ENCODE results near the gene ATP6V0E2. TPM values are rescaled to one million over a fixed set of nuclear protein-coding genes. Genes with fewer than 3 reads are reported as not detected.
"Not testable (repeated sequence)": the region's sequence is repeated elsewhere in the genome, so short reads cannot be mapped to it uniquely, and the experiment has no call there.

ATP6V0E2 gene
- 10 to 100 TPM; 66.3 to 69.8 TPM for total RNA-seq

GRCh38 chr7:149873074-149873969, at the start of gene ATP6V0E2:
ATP6V0E2 (plus strand) TSS chr7:149873969; CDS start chr7:149874066, 97 bp downstream.
- ChIA-PET CTCF (no interaction called here), POLR2A (no interaction called here)

- ChIA-PET POLR2A (no interaction called here), CTCF (no interaction called here)
These were observed 49.4 kb upstream of the ATP6V0E2 start for GRCh38 chr7:149824301-149824741.

GRCh38 chr7:149824748-149825566, 48.8 kb upstream of the ATP6V0E2 start:
- POLR2A ChIA-PET, result no interaction called here

GRCh38 chr7:149825567-149826343, 48.0 kb upstream of the ATP6V0E2 start:
- CTCF ChIA-PET, result no interaction called here

More at GRCh38 chr7:149824748-149825566, 48.8 kb upstream of the ATP6V0E2 start:
- CTCF ChIA-PET, result no interaction called here

GRCh38 chr7:149826344-149827088, 47.3 kb upstream of the ATP6V0E2 start:
- ChIA-PET CTCF (interaction anchor here (0.6 kb wide), 1 partner anchor 102 kb away, joined by 3 read pairs; no protein-coding TSS in a partner anchor), POLR2A (no interaction called here)

More at GRCh38 chr7:149825567-149826343, 48.0 kb upstream of the ATP6V0E2 start:
- POLR2A ChIA-PET, result no interaction called here

- ChIA-PET POLR2A (no interaction called here), CTCF (interaction anchor here (0.6 kb wide), 1 partner anchor 102 kb away, joined by 3 read pairs; no protein-coding TSS in a partner anchor)
These were observed 46.4 kb upstream of the ATP6V0E2 start for GRCh38 chr7:149827089-149827981.

GRCh38 chr7:149828357-149829309, 45.1 kb upstream of the ATP6V0E2 start:
- ChIA-PET POLR2A (no interaction called here), CTCF (no interaction called here)

- POLR2A ChIA-PET, CTCF ChIA-PET: not testable (repeated sequence)
These were observed 43.2 kb upstream of the ATP6V0E2 start for GRCh38 chr7:149830527-149830926.

GRCh38 chr7:149830997-149831740, 42.6 kb upstream of the ATP6V0E2 start:
- CTCF ChIA-PET, result no interaction called here

GRCh38 chr7:149831741-149832219, 42.0 kb upstream of the ATP6V0E2 start:
- ChIA-PET POLR2A (no interaction called here), CTCF (no interaction called here)

More at GRCh38 chr7:149830997-149831740, 42.6 kb upstream of the ATP6V0E2 start:
- POLR2A ChIA-PET, result no interaction called here

GRCh38 chr7:149832332-149833041, 41.3 kb upstream of the ATP6V0E2 start:
- POLR2A ChIA-PET, result no interaction called here
- CTCF ChIA-PET, result no interaction called here

GRCh38 chr7:149833495-149834130, 40.2 kb upstream of the ATP6V0E2 start:
- CTCF ChIA-PET, result no interaction called here
- POLR2A ChIA-PET, result no interaction called here

GRCh38 chr7:149834601-149835000, 39.2 kb upstream of the ATP6V0E2 start:
- ChIA-PET POLR2A (no interaction called here), CTCF (no interaction called here)

GRCh38 chr7:149836434-149836833, 37.3 kb upstream of the ATP6V0E2 start:
- ChIA-PET CTCF (interaction anchor here (0.7 kb wide), 1 partner anchor 105 kb away, joined by 3 read pairs; no protein-coding TSS in a partner anchor), POLR2A (no interaction called here)

Data from activated CD8-positive, alpha-beta memory T cell treated with anti-CD3 and anti-CD28 coated beads for 36 hours (primary cell).